SHP77 (cell line): ENCODE results near the gene MRPL37.
"Not testable (repeated sequence)": the region's sequence is repeated elsewhere in the genome, so short reads cannot be mapped to it uniquely, and the experiment has no call there.

Experiments
- DNase-seq, 2 experiments: peaks; one replicate each; lab custom pipeline; 2025; lab: John Stamatoyannopoulos, UW

MRPL37 gene

DNA sequence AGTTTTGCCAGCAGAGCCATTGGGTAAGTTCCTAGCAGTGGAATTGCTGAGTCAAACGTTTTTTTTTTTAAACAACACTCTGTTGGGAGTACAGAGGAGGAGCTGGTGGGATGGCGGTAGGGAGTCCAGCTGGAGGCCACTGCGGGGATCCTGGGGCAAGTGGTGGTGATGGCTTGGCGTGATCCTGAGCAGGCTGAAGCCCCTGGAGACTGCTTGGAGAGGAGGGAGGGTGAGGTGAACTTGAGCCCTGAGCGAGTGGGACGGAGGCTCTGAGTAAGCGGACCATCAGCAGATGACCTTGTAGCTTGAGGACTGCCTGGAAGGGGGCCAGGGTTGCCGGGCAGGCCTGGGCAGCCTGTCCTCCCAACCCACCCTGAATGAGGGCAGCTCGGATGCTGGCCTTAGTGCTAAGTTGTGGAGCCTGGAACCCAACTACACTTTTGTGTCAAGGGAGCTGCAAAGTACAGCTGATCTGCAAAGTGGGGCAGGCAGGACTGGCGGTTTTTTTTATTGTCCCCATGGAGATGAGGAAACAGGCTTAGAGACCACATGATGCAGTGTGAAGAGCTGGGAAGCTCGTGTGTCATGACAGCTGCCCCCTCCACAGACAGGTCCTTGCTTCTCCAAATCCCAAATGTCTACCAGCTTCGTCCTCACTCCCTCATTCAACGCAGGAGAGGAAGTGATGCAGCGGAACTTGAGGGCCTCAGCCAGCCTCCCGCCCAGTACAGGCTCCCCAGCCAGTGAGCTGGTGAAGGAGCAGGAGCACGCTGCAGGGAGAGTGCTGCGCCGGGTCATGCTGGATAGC lies 20.2 kb downstream of the MRPL37 start:
- DNase-seq = no peak

DNA sequence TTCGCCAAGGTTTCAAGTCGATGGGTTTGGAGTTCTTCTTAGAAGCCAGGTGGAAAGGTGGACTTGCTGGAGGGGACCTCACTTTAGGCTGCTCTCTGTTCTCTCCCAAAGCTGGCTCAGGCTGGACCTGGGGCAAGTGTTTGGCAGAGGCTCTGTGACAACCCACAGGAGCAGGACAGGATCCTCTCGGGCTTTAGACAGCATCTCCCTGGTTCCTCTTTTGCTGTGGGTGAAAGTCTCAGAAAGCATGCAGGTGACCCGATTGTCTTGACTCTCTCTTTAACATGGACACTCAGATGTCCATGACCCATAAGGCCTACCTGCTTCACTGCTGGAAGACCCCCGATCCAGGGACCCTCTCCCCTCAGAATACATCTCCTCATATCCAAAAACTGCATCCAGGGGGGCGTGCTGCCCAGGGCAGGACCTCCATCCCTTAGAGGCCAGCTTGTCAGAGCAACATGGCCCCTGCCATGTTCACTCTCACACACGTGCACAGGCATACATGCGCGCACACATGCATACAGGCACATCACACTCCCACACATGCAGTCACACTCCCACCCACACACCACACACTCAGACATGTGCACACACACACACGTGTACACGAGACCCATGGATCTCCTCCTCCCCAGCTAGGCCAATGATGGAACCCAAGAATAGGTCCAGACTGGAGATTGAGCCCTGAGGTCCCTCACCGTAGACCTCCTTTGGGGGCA lies 21.3 kb downstream of the MRPL37 start:
- DNase-seq = no peak

DNA sequence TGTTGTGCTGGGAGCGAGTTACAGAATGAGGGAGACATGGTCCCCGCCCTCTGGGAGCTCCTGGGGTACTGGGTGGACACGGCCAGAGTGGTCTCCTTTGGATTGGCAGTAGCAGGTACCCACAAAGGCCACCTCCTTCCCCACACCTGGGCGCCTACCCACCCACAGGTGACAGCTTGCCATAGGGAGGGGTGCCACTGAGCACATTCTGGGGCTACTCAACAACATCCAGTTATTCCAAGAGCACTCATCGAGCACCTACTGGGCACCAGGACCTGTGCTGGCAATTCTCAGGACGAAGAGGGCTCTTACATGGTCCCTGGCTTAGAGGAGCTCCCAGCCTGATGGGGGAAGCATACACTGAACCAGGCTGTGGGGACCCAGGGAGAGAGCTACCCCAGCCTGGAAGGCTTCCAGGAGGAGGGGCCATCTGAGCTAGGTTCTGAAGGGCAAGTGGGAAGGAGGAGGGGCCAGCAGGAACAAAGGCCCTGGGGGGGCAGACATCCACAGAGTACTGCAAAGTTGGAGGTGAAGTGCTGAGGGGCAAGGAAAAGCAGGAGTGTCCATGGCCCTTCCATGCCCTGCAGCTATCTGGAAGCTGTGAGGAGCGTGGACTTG lies 22.0 kb downstream of the MRPL37 start:
- DNase-seq = no peak

DNA sequence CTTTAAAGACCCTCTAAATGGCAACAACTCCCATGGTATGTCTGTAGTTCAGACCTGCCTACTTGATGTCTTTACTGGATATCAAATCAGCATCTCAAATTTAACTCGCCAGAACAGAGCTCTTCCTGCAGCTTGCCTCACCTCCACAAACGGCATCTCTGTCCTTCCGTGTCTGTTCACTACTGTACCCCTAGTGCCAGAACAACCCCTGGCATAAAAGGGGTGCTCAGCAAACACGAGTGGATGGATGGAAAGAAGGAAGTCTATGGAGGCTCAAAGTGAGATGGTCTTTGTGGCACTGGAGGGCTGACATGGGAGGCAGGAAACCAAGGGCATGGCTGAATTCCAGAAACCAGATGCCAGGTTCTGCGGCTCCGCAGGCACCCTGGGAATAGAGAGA lies 22.7 kb downstream of the MRPL37 start:
- no peak for DNase-seq

DNA sequence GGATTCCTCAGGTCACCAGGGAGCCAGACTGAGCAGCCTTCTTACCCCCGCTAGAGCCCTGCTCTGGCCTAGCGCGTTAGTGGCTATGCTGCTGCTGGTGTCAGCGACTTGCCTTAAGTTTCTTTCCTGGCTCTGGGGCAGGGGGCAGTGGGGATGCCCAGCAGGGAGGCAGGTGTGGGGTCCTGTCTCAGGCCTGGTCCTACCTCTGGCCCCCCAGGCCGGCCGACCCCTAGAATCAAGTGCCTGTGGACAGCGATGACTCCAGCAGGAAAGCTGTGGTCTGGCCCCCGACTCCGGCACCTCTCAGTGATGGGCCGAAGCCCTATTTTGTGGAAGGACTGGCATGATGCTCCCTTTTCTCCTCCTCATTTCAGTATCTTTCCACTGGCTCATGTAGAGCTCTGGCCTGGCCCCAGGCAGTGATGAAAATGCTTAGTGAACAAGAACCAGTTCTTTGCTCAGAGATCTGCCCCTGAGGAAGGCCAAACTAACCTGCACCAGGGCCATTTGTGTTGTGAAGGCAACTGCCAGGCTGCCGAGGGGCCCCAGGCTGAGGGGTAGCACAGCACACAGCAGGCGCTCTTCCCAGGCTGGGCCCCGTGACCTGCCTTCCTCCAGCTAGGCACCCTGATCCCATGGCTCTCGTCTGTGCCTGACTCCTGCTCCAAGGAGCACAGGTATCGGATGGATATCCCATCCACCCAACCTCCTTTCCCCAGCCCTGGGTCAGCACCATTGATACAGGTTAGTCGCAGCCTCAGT lies 23.7 kb downstream of the MRPL37 start:
- no peak for DNase-seq

DNA sequence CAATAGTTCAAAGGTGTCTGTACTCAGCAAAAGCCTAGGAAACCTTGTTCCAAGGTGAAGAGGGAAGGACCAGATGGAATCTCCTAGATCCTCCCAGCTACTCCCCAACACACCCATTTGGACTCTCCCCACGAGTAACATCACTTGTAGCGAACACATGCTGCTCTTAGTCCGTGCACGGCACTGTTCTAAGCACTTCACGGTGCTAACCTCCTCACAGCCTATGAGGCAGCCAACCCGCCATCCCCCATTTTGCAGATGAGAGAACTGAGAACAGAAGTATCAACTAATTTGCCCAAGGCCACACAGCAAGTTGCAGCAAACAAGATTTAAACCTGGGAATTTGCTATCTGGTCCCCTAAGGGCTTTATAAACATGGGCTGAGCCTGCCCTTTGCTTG lies 24.3 kb downstream of the MRPL37 start:
- DNase-seq = no peak

DNA sequence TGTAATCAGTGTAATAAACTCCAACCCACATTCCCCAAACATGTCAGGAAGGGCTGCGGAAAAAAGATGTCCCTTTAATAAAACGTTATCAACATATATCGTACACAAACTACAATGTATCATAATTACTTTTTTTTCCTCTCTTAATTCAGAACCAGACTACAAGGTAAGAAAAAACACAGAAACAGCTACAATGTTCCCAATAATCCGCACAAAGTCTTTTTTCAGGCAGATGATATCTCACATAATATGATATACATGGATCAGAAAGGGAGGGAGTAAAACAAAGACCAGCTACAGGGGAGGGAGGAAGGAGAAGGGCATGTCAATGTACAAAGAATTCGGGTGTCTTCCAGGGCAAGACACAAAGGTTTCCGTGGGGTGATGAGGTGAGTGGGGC lies 25.4 kb downstream of the MRPL37 start:
- no peak for DNase-seq

DNA sequence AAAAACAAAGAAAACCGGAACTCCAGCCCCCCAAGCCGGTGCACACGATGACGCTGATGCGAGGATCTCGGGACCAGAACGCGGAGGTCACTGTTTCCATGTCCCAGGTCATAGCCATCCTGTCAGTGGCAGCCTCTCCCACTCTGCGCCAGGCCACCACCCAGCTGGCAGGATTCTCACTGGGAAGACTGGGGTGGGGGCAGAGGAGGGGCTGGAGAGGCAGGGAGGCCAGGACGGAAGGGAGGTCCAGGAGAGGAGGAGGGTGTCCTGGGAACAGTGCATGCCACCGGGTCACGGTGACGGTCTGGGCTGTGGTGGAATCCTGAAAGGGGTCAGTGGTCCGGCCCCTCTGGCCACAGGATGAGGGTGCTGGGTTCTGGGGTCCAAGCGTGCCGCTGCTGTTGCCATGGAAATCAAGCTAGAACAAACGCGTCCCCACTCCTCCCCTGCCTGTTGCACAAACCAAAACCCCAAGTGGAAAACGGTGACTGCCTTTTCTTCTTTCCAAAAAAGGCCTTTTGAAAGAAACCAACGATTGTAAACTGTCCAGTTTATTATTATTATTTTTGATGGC lies 26.1 kb downstream of the MRPL37 start:
- DNase-seq = no peak

DNA sequence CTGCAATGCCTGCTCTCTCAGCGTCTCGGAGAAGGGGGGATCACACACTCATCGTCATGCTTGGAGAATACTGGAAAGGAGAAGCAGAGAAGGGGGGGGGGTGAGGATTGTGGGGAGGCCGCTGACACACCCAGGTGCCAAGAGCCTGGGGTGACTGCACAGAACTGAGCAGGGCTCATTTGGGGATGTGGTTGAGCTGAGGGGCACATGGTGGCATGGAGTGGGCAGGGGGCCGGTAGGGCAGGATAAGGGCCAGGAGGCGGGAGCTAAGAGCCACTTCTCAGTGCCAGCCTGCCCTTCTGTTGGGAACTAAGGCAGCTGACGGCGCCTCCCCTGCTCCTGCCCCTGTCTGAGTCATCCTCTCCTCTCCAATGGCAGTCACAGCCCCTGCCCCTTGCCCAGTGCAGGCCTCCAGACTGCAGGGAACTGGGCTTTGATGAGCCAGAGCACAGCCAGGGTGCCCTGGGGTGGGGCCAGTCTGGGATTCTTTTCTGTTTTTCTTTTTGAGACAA lies 27.2 kb downstream of the MRPL37 start:
- DNase-seq = no peak

DNA sequence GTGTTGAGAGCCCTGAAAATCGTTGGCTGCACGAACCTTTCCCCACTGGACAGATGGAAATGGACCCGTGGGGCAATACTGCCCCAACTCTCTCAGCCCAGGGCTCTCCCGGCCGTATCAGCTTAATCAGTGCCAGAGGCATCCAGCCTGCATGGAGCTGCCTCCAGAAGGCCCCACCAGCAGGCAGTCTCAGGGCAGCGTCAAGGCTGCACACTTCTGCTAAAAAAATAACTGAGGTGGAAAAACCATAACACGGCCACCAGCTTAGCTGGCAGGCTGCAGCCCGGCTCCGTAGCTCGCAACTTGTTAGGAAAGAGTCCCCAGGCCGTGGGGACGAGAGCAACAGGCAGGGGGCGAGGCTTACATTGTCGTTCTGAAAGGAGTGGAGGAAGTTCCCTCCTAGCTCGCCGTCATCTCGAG lies 27.9 kb downstream of the MRPL37 start:
- DNase-seq = no peak

DNA sequence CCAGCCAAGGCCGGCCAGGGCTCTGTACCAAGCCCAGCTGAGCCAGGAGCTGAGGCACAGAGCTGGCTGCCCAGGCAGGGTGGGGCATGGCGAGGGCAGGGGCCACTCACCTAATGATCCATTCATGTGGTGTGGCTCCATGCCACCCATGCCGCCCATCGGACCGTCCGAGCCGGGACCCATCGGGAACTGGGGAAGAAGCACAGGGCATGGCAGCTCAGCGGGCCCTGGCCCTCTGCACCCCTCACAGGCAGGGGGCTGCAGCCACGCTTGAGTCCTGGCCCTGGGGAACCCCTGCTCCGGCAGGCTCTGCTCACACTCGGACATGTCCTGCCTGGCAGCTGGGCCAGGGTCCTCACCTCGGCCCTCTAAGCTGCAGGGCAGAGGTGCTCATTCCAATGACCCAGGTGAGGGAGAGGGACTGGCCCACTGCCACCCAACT lies 28.7 kb downstream of the MRPL37 start:
- no peak for DNase-seq

DNA sequence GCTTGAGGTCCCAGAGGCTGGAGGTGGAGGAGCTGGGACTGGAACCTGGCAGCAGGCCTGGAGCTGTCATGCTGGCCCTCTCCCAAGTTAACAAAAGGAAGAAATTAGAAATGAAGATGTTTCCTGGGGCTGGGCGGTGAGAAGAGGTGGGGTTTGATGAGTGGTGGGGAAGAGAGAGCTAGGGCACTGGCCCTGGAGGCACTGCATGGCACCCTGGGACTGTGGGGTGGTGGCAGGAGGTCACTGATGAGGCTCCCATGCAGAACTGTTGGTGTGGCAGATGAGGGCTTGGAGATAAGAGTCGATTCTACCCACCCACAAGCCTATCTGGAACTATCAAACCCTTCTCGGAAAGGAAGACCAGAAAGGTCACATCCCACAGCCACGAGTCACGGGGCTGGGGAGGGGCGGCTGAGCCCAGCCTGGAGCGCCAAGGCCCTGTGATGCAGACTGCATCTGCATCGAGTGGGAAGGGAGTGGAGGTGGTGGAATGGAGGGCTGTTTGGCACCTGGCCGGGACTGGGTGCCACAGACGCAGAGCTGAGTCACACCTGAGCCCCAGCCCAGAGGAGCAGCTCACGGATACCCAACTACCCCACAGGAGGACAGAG lies 29.4 kb downstream of the MRPL37 start:
- no peak for DNase-seq

DNA sequence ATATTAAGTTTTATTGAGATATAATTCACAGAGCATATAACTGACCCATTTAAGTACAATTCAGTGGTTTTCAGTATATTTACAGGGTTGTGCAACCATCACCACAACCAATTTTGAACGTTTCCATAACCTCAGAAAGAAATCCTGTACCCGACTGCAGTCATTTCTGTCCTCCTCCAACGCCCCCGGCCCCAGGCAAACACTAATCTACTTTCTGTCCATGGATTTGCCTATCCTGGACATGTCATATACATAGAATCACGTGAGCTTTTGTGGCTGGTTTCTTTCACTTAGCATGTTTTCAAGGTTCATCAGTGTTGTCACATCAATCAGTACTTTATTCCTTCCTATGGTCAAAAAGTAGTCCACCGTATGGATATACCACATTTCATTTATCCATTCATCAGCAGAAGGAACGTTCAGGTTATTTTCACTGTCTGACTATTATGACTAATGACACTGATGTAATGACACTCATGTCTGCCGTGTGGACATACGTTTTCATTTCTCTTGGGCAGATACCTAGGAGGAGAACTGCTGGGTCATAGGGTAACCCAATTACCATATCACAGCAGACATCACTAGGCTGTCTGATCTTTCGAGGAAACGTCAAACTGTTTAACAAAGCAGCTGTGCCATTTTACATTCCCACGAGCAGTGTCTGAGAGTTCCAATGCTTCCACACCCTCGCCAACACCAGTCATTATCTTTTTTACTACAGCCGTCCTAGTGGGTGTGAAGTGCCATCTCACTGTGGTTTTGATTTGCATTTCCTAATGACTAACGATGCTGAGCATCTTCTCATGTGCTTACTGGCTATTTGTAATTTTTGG lies 30.8 kb downstream of the MRPL37 start:
- no peak for DNase-seq

DNA sequence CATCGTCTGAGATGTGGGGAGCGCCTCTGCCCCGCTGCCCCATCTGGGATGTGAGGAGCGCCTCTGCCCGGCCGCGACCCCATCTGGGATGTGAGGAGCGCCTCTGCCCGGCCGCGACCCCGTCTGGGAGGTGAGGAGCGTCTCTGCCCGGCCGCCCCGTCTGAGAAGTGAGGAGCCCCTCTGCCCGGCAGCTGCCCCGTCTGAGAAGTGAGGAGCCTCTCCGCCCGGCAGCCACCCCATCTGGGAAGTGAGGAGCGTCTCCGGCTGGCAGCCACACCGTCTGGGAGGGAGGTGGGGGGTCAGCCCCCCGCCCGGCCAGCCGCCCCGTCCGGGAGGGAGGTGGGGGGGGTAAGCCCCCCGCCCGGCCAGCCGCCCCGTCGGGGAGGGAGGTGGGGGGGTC lies 33.2 kb downstream of the MRPL37 start:
- DNase-seq = not testable (repeated sequence)

DNA sequence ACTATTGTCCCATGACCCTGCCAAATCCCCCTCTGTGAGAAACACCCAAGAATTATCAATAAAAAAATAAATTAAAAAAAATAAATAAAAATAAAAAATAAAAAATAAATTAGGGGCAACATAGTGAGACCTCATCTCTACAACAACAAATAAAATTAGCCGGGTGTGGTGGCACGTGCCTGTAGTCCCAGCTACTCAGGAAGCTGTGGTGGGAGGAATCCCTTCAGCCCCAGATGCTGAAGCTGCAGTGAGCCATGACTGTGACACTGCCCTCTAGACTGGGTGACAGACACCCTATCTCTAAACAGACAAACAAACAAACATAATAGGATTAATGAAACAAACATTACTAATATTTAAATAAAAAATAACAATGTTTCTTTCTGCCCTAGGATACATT lies 34.3 kb downstream of the MRPL37 start:
- DNase-seq = no peak

DNA sequence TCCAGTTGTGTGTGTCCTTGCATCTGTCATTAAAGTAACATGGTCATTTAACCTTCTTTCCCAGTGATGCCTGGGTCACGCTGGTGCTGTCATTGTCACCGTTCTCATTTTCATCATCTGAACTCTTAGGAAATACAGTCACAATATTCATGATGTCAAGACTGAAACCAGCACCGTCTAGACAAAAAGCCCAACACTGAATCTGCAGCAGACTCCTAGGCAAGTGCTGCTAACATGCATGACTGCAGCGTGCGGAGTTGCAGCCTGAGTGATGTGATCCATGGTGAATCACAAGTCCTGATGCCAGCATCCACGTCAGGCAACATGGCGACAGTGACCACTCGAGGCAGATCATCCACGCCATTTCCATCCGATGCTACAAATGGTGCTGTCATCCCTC lies 37.6 kb downstream of the MRPL37 start:
- no peak for DNase-seq

DNA sequence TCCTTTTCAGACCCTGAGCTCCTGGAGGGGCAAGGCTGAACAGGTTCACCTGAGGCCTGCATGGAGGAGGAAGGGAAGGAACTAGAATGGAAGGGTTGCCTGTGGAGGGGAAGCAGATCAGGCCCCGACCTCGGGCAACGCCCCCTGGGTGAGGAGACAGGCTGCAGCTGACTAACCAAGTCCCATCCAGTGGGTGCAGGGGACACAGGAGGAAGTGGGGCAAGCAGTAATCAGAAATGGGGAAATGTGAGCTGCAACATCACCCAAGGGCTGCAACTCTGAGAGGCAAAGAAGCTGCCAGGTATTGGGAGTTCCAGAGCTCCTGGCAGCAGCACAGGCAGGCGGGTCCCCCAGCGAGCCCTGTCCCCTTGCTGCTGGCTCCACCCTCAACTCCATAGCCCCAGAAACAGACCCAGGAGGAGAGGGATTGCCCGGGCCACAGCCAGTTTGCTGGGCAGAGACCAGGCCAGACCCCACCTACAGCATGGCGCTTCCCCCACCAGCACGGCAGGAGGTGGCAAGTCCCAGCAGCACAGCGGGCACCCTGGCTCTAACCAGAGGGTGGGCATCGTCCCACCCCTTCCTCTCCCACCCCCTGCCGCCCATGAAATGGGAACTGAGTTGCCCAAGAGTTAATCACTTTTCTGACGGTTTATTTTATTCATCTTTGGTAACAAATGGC lies 38.5 kb downstream of the MRPL37 start:
- no peak for DNase-seq

DNA sequence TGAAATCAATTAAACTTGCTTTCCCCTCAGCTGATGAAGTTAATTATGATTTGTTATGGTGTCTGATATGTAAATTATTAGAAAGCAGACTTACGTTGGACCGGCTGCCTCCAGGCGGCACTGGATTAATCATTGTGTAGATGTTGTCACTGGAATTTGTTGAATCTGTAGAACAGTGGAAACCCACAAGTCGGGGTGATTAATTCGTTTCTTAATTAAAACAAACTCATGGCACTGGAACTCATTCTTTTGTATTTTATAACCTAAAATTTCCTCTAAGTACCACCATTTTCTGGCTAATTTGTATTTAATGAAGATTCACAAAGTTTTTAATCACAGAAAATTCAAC lies 39.0 kb downstream of the MRPL37 start:
- no peak for DNase-seq

DNA sequence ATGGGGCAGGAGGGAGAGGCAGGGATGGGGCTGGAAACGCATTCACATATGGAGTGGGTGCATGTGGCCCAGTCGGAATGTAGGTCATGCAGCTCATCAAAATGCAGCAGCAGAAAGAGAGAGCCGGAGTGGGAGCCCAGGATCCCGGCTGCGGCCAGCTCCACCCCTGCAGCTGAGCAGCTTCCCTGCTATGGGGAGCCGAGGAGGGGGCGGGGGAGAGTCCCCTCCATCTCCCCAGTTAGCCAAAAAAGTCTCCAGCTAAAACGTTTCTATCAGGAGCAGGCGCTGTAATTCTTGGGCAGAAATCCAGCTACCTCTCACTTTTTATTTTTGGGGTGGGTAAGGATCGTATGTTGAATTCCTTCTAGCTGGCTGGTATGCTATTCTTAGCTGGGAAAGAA lies 39.7 kb downstream of the MRPL37 start:
- no peak for DNase-seq
